T47D (cell line): ENCODE results near the gene MALAT1.

Experiments used
- DNase-seq, 2 experiments: peaks; one replicate each; pipeline versions ENCODE4 v3.0.0 to v3.0.0-alpha.2; 2011 to 2012; ENCODE audit warnings: low read depth in 1 of 2, low spot score in 1 of 2
- JUND ChIP-seq: IDR thresholded peaks from 2 replicates; pipeline ENCODE4 v1.6.1; 2012; ENCODE audit warnings: low read depth
- in situ Hi-C: cut with HindIII; loops from 2 replicates; pipeline ENCODE4 v1.10.0; 2016; ENCODE audit warnings: low sequenced_read_pairs, low pct_unique_long_range_greater_than_20kb

The MALAT1 gene

DNA sequence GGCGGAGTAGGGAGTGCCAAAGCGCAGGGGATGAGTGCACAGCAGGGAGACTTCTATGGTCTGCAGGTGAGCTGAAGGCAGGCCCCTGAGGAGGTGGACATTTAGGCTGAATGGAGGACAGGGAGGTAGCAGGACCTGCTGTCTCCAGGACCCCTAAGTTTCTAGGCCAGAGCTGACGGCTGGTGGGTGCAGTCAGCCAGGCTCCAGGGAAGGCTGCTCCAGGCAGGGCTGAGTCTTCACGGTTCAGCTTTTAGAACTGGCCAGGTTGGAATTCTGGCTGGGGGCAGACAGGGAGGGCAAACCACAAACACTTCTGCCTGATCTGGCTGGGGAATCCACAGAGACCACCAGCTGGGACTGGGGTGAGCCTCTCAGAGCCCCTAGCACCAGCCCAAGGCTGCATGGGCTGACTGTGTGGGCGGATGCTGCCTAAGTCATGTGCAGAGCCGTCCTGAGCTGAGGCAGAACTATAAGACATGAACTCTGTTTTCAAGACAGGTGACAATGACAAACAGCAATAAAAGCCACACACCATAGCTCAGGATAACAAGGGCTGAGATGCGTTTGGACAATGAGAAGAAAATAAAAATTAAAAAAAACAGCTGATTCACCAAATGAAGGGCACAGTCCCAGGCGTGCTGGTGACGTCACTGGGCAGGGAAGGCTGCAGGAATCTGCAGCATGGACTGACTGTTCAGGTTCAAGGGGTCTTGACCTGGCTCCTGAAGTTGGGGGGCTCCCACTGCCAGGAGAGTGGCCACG lies 10.4 kb upstream of the MALAT1 start:
- no peak for TF ChIP-seq JUND
- in situ Hi-C loops, result no loop called here
- DNase-seq, result no peak

DNA sequence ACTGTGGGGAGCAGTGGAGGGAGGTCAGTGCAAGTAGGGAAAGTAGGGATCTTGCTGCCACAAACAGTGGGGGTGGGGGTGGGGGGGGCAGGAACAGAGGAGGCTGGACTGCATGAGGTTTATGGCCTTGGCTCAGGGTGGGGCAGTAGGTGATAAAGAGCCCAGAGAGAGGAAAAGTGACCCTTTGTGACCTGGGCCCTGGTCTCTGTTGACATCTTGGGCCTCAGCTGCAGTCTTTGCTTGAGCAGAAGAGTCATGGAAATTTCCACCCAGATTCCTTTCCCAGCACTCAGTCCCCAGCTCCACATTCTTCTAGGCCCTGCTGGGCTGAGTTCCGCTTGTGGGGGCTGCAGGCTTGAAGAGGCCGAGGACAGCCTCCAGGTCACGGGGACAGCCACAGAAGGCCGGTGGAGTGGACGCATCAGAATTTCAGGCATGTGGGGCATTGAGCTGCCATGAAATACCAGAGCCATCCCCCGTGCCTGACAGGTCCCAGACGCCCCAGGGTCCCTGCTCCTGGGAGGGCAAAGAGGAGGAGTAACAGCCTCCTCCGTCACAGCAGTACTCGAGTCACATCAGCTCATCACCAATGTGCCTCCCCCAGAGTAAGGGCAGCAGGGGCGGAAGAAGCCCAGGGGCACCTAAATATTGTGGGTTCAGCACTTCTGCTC lies 9.7 kb upstream of the MALAT1 start:
- no peak for TF ChIP-seq JUND
- DNase-seq, result peak in 1 of 2 experiments; percentile 70
- in situ Hi-C loops, result no loop called here

DNA sequence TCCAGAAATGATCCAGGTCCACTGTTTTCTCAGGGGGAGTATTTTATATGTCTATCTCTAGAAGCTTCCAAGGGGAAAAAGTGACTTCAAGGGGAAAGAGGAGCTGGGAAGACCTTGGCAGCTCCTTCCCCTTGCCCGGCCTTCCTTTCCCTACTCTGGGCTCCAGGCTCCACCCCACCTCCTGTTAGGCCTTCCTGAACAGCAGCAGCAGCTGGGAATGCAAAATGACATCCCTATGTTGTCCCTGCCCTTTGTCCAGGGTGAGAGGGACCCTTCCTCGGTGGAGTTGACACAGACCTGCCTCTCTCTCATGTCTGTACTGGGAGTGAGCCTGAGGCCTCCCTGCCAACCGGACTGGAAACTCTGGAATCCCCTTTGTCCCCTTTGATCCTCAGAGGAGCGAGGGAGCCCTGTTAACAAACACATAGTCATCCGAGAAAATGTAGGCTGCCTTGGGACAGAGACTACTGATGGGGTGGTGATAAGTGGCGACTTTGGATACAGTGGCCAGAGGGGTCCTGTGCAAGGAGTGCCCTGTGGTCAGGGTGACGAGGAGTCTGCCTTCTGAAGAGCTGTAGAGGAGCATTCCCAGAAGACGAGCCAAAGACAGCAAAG lies 9.0 kb upstream of the MALAT1 start:
- peak in 1 of 2 experiments; percentile 73 for DNase-seq
- in situ Hi-C loops, result no loop called here
- no peak for TF ChIP-seq JUND

DNA sequence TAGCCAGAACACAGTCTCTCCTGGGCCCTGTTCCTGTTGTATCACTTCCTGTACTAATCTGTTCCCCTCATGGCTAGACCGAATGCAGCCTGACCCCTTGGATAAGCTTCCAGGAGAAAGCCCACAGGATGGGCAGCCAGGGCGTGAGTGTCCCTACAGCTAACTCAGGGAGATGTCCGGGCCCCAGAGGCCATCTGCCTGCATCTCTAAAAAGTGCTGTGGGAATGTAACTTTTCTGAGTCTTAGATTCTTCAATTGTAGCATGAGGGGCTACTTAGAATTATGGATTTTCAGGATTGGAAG lies 7.7 kb upstream of the MALAT1 start:
- in situ Hi-C loops, result no loop called here
- no peak for TF ChIP-seq JUND
- no peak for DNase-seq

DNA sequence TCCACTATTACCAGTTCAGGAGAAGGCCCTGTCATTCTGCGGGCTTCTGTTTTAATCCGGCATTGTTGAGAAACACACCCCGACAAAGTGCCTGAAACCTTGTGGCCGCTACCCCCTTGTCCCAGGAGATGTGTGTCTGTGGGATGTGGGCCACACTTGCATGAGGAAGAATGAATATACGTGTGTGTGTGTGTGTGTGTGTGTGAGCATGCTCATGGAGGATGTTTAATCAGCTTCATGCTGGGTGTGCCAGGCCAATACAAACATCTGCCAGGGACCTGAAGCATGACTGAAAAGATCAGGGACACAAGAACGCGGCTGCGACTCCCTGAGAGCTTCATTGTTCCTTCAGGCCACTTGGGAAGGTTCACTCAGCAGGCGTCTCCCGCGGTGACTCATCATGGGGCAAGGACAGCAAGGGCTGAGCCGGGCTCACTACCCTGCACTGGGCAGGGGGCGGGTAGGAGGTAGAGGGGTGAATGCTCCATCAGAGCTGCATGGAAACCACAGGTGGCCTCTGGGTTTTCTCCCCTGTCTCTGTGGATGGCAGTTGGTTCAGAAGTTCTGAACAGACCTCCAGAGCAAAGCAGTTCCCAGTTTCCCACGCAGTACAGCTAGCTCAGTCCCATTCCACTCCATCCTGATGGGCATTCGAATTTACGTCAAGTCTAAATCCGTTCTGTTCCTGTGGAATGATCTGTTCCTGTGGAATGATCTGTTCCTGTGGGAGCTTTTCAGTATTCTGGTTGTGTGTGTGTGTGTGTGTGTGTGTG lies 7.0 kb upstream of the MALAT1 start:
- in situ Hi-C loops, result no loop called here
- DNase-seq, result peak in 1 of 2 experiments; percentile 94
- TF ChIP-seq JUND, result no peak

DNA sequence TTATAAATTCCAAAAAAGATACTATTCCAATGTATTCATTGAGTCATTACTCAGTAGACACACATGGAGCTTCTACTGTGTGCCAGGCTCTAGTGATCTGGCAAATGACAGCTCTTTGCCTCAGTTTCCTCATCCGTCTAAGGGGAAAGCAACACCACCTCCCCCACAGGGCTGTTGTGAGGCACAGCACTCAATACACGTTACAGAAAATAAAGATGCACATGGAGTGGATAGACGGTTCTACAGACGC lies 6.5 kb upstream of the MALAT1 start:
- no peak for DNase-seq
- no peak for TF ChIP-seq JUND
- in situ Hi-C loops, result no loop called here

DNA sequence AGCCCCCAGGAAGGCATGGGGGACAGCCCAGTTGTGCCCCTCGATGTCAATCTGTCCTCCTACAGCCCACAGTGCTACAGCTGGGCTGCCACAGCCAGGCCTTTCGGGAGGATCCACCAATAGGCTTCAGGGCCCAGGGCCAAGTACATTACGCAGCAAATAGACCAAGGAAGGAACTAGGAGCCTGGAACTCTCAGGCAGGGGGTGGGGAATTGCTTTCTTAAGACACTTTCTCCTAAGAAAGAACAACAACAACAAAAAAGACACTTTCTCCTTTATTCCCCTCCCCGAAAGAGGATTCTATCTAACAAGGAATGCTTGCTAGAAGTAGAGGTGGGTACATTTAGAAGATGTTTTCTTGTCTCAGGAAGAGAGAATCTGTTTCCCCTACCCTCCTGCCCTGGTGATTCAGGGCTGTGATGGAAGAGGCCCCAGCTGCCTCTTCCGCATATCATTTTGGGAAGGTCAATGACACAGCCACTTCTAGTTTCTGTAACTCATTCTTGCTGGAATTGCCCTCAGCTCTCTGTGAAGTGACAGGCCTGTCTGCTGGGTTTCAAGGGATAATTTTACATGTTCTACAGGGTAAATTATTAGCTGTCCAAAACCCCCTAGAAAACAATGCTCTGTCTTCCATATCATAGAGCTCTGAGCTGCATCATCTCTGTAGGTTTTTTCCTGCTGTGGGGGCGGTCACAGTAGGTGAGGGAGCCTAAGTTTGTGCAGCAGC lies 6.0 kb upstream of the MALAT1 start:
- in situ Hi-C loops, result no loop called here
- peak in 1 of 2 experiments; percentile 84 for DNase-seq
- no peak for TF ChIP-seq JUND

DNA sequence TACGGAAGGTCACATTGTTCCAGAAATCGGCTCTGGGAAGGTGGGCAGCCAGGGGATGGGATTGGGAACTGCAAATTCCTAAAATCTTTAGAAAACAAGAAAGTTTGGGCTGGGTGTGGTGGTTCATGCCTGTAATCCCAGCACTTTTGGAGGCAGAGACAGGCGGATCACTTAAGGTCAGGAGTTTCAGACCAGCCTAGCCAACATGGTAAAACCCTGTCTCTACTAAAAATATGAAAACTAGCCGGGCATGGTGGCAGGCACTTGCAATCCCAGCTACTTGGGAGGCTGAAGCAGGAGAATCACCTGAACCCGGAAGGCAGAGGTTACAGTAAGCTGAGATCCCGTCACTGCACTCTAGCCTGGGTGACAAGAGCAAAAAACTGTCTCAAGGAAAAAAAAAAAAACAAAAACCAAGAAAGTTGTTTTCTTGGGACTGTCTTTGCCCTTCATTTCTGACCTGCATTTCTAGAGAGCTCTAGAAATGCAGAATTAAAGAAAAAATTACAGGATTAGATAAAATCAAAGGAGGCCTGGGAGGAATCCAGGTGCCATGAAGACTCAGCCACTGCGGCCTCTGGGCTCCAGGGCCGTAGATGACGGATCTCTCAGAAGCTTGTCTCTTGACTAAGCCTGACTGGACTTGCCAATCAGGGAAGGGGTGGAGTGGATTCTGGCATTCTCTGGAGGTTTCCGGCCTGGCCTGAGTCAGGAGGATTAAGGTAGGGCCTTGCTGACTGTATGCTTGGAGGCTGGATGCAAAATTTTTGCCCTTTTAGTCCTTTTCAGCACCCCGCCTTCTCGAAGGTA lies 5.3 kb upstream of the MALAT1 start:
- TF ChIP-seq JUND, result peak; percentile 37; the same call in 1 of the 2 replicates
- in situ Hi-C loops, result no loop called here
- DNase-seq, result peak; percentile 70 to 95

DNA sequence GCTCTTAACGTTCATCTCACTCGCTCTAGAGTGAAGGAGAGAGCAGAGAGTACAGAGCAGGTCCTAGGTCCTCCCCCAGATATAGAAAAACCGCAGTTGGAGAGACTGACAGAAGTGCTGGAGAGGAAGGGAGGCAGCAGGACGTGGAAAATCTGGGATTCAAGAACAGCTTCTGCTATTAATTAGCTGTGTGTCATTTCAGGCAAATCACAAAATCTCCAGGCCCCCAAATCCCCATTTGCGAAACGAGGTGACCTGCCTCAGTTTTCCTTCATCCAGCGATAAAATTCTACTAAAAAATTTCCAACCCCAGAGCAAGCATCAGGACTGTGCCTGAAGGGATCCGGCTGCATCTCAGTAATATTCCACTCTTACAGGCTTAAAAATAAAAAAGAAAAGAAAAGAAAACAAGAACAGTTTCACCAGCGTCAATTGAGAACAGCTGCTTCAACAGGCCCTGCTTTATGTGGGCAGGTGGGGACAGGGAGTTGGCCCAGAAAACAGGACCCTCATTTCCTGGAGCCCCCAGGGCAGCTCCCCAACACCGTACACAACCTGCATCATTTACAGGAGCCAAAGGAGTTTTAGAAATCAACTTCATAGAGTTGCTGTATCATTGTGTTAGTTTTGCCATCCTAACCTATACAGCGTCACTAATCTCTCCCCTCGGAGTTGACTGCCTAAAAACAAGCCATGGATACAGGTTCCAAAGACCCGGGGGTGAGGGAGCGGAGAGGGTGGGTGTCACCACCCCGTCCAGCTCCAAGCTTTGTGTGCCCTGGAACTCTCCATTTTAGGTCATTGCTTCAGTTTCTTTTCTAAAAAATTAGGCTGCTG lies 2.3 kb upstream of the MALAT1 start:
- DNase-seq, result peak in 1 of 2 experiments; percentile 74
- TF ChIP-seq JUND, result no peak
- in situ Hi-C loops, result no loop called here

DNA sequence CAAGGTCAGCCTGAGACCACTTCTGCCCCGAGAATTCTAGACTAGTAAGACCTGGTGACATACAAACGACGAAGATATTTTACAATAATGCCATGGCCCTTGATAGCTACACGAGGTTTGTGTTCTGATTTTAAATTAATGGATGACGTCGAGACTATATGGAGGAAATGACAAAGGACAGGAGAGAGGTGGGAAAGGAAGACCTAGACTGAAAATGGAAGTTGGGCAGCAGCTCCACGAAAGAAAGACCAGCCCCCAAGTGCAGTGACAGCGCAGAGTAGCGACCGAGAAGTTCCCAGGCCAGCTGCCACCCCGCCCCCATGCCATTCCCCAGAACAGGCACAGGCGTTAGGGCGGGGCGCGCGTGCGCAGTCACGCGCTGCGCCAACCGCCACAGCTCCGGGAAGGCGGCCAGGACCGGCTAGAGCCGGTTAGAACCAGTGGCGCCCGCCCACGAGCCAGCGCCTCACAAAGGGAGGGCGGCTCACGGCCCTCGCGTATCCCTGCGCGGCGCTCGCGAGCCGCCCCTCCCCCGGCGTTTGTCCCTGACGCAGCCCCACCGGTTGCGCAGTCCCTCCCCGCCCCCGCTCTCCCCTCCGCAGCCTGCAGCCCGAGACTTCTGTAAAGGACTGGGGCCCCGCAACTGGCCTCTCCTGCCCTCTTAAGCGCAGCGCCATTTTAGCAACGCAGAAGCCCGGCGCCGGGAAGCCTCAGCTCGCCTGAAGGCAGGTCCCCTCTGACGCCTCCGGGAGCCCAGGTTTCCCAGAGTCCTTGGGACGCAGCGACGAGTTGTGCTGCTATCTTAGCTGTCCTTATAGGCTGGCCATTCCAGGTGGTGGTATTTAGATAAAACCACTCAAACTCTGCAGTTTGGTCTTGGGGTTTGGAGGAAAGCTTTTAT lies 1.5 kb upstream of the MALAT1 start:
- no peak for TF ChIP-seq JUND
- DNase-seq, result peak; percentile 75 to 100
- in situ Hi-C loops, result no loop called here
